Mucosa of stomach (tissue), 1 donor: Measurements from ENCODE around the gene VCAM1.

Experiments
- H3K27me3 ChIP-seq: one replicate; pipeline ENCODE4 v1.7.0; 2013; ENCODE audit warnings: mild to moderate bottlenecking, low read length; ENCODE audit not compliant: control insufficient read depth, insufficient read depth
- H3K36me3 ChIP-seq: one replicate; pipeline ENCODE4 v1.7.0; 2013; ENCODE audit warnings: low read length; ENCODE audit not compliant: control insufficient read depth, insufficient read depth
- H3K4me1 ChIP-seq: one replicate; pipeline ENCODE4 v1.7.0; 2013; ENCODE audit warnings: mild to moderate bottlenecking, low read length; ENCODE audit not compliant: control insufficient read depth, insufficient read depth
- H3K4me3 ChIP-seq: one replicate; pipeline ENCODE4 v1.7.0; 2013; ENCODE audit warnings: low read length
- H3K9ac ChIP-seq: one replicate; pipeline ENCODE4 v1.7.0; 2013; ENCODE audit warnings: mild to moderate bottlenecking, low read length, moderate library complexity
- H3K9me3 ChIP-seq: one replicate; pipeline ENCODE4 v1.7.0; 2013; ENCODE audit warnings: mild to moderate bottlenecking, low read length, moderate library complexity; ENCODE audit not compliant: control insufficient read depth
- donor health status: Pancreatic carcinoma.

VCAM1 gene

GRCh38 chr1:100719490-100719889 is at the start of gene VCAM1:
Gene VCAM1 (plus strand): TSS chr1:100719742. CDS start chr1:100719861, 119 bp downstream.
- Histone ChIP-seq H3K27me3 (no peaks in the 10 kb centered on the region), H3K36me3 (no peaks in the 10 kb centered on the region), H3K9ac (no peak within 1 kb of the TSS), H3K9me3 (no peaks in the 10 kb centered on the region), H3K4me3 (no peak within 1 kb of the TSS), H3K4me1 (no peaks in the 10 kb centered on the region)

GRCh38 chr1:100670083-100670482 is 49.5 kb upstream of the VCAM1 start:
- H3K36me3 ChIP-seq, result no peaks in the 10 kb centered on the region
- no peaks in the 10 kb centered on the region for H3K4me1 ChIP-seq
- H3K9ac ChIP-seq, result no peak overlapping the region
- no peak overlapping the region for H3K4me3 ChIP-seq
- no peaks in the 10 kb centered on the region for H3K27me3 ChIP-seq
- no peaks in the 10 kb centered on the region for H3K9me3 ChIP-seq

- no peaks in the 10 kb centered on the region for H3K9me3 ChIP-seq
- H3K36me3 ChIP-seq, result no peaks in the 10 kb centered on the region
- H3K9ac ChIP-seq, result no peak overlapping the region
- no peaks in the 10 kb centered on the region for H3K27me3 ChIP-seq
- H3K4me3 ChIP-seq, result no peak overlapping the region
- no peaks in the 10 kb centered on the region for H3K4me1 ChIP-seq
Measured at GRCh38 chr1:100671601-100672000, 47.9 kb upstream of the VCAM1 start.

- no peaks in the 10 kb centered on the region for H3K36me3 ChIP-seq
- no peaks in the 10 kb centered on the region for H3K4me1 ChIP-seq
- H3K27me3 ChIP-seq, result no peaks in the 10 kb centered on the region
- no peak overlapping the region for H3K9ac ChIP-seq
- no peak overlapping the region for H3K4me3 ChIP-seq
- no peaks in the 10 kb centered on the region for H3K9me3 ChIP-seq
Measured at GRCh38 chr1:100683448-100684349, 35.8 kb upstream of the VCAM1 start.

- peaks cover 8% of the 10 kb centered on the region for H3K4me1 ChIP-seq
- H3K9me3 ChIP-seq, result no peaks in the 10 kb centered on the region
- no peaks in the 10 kb centered on the region for H3K36me3 ChIP-seq
- no peaks in the 10 kb centered on the region for H3K27me3 ChIP-seq
- H3K9ac ChIP-seq, result no peak overlapping the region
- H3K4me3 ChIP-seq, result no peak overlapping the region
Measured at GRCh38 chr1:100699744-100700143, 19.8 kb upstream of the VCAM1 start.

GRCh38 chr1:100700586-100700985 is 19.0 kb upstream of the VCAM1 start:
- no peak overlapping the region for H3K4me3 ChIP-seq
- H3K9me3 ChIP-seq, result no peaks in the 10 kb centered on the region
- H3K36me3 ChIP-seq, result no peaks in the 10 kb centered on the region
- peaks cover 8% of the 10 kb centered on the region for H3K4me1 ChIP-seq
- H3K27me3 ChIP-seq, result no peaks in the 10 kb centered on the region
- no peak overlapping the region for H3K9ac ChIP-seq

- peaks cover 8% of the 10 kb centered on the region for H3K4me1 ChIP-seq
- H3K9ac ChIP-seq, result no peak overlapping the region
- H3K4me3 ChIP-seq, result no peak overlapping the region
- no peaks in the 10 kb centered on the region for H3K27me3 ChIP-seq
- no peaks in the 10 kb centered on the region for H3K9me3 ChIP-seq
- no peaks in the 10 kb centered on the region for H3K36me3 ChIP-seq
Measured at GRCh38 chr1:100703052-100703451, 16.5 kb upstream of the VCAM1 start.

GRCh38 chr1:100703716-100704115 is 15.8 kb upstream of the VCAM1 start:
- no peaks in the 10 kb centered on the region for H3K27me3 ChIP-seq
- no peaks in the 10 kb centered on the region for H3K36me3 ChIP-seq
- H3K9ac ChIP-seq, result no peak overlapping the region
- H3K9me3 ChIP-seq, result no peaks in the 10 kb centered on the region
- H3K4me3 ChIP-seq, result no peak overlapping the region
- H3K4me1 ChIP-seq, result peaks cover 8% of the 10 kb centered on the region

- no peak overlapping the region for H3K4me3 ChIP-seq
- no peak overlapping the region for H3K9ac ChIP-seq
- H3K4me1 ChIP-seq, result peaks cover 6% of the 10 kb centered on the region
- H3K36me3 ChIP-seq, result no peaks in the 10 kb centered on the region
- H3K9me3 ChIP-seq, result no peaks in the 10 kb centered on the region
- H3K27me3 ChIP-seq, result no peaks in the 10 kb centered on the region
Measured at GRCh38 chr1:100704473-100704872, 15.1 kb upstream of the VCAM1 start.

- no peaks in the 10 kb centered on the region for H3K27me3 ChIP-seq
- H3K4me3 ChIP-seq, result no peak overlapping the region
- H3K9ac ChIP-seq, result no peak overlapping the region
- H3K4me1 ChIP-seq, result no peaks in the 10 kb centered on the region
- H3K36me3 ChIP-seq, result no peaks in the 10 kb centered on the region
- H3K9me3 ChIP-seq, result no peaks in the 10 kb centered on the region
Measured at GRCh38 chr1:100706296-100706695, 13.2 kb upstream of the VCAM1 start.

- H3K9me3 ChIP-seq, result no peaks in the 10 kb centered on the region
- no peaks in the 10 kb centered on the region for H3K36me3 ChIP-seq
- H3K27me3 ChIP-seq, result no peaks in the 10 kb centered on the region
- H3K4me1 ChIP-seq, result no peaks in the 10 kb centered on the region
- no peak overlapping the region for H3K9ac ChIP-seq
- no peak overlapping the region for H3K4me3 ChIP-seq
Measured at GRCh38 chr1:100706856-100707255, 12.7 kb upstream of the VCAM1 start.

GRCh38 chr1:100708476-100709062 is 11.0 kb upstream of the VCAM1 start:
- no peaks in the 10 kb centered on the region for H3K27me3 ChIP-seq
- H3K9ac ChIP-seq, result no peak overlapping the region
- H3K4me3 ChIP-seq, result no peak overlapping the region
- no peaks in the 10 kb centered on the region for H3K9me3 ChIP-seq
- no peaks in the 10 kb centered on the region for H3K36me3 ChIP-seq
- H3K4me1 ChIP-seq, result peaks cover 2% of the 10 kb centered on the region
